ENCODE results near the gene DIAPH2. TPM values are rescaled to one million over a fixed set of nuclear protein-coding genes. Genes with fewer than 3 reads are reported as not detected.

The DIAPH2 gene
- total RNA-seq, 2 experiments from 2014 or later = 9.1 to 12.4 TPM

GRCh38 chrX:97330151-97330550 lies 645.5 kb downstream of the DIAPH2 start:
- Mint-ChIP-seq H3K4me3 (no peak overlapping the region), H3K36me3 (ENCODE audit: low read depth) (no peaks in the 10 kb centered on the region), H3K27ac (no peak overlapping the region), H3K9me3 (ENCODE audit: low read depth) (no peaks in the 10 kb centered on the region), H3K27me3 (no peaks in the 10 kb centered on the region), H3K4me1 (no peaks in the 10 kb centered on the region)
- ATAC-seq (no peak), DNase-seq (no peak)
- POLR2A ChIA-PET = no interaction called here
- CTCF ChIA-PET = interaction anchor here (0.7 kb wide), 1 partner anchor 12 kb away, joined by 4 read pairs; no protein-coding TSS in a partner anchor
- intact Hi-C loops (cut with DNase I, micrococcal nuclease) = no loop called here

DNA sequence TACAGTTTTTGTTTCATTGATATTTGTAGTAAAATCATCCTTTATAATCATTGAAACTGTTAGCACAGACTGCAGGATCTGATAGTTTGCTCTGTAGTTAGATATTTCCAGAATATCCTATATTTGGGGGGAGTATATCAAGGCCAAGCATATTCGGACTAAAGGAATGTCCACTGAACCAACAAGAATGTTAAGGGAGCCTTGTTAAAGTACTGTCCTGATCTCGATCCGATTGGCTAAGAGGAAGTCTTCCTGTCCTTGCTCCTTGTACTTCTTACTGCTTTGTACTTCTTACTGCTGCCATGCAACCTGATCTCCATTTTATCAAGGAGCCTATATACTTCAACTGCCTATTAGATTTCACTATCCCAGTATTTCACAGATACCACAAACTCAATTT lies 648.3 kb downstream of the DIAPH2 start:
- ATAC-seq = no peak
- intact Hi-C loops (cut with DNase I, micrococcal nuclease) = no loop called here
- DNase-seq = no peak
- H3K4me1 Mint-ChIP-seq = no peaks in the 10 kb centered on the region
- no peaks in the 10 kb centered on the region for H3K27me3 Mint-ChIP-seq
- POLR2A ChIA-PET = no interaction called here
- CTCF ChIA-PET = no interaction called here
- H3K36me3 Mint-ChIP-seq (ENCODE audit: low read depth) = peaks cover 1% of the 10 kb centered on the region
- no peaks in the 10 kb centered on the region for H3K9me3 Mint-ChIP-seq (ENCODE audit: low read depth)
- no peak overlapping the region for H3K4me3 Mint-ChIP-seq
- H3K27ac Mint-ChIP-seq = no peak overlapping the region

- Mint-ChIP-seq H3K27me3 (no peaks in the 10 kb centered on the region), H3K4me1 (no peaks in the 10 kb centered on the region), H3K36me3 (ENCODE audit: low read depth) (peaks cover 1% of the 10 kb centered on the region), H3K4me3 (no peak overlapping the region), H3K9me3 (ENCODE audit: low read depth) (no peaks in the 10 kb centered on the region), H3K27ac (no peak overlapping the region)
- ATAC-seq (no peak), DNase-seq (no peak)
- ChIA-PET CTCF (no interaction called here), POLR2A (no interaction called here)
- intact Hi-C loops (cut with DNase I, micrococcal nuclease) = no loop called here
Observed at GRCh38 chrX:97334850-97335249, 650.2 kb downstream of the DIAPH2 start.

- intact Hi-C loops (cut with DNase I, micrococcal nuclease) = no loop called here
- no peak for DNase-seq
- Mint-ChIP-seq H3K27me3 (no peaks in the 10 kb centered on the region), H3K27ac (no peak overlapping the region), H3K9me3 (ENCODE audit: low read depth) (no peaks in the 10 kb centered on the region), H3K4me3 (no peak overlapping the region), H3K4me1 (no peaks in the 10 kb centered on the region), H3K36me3 (ENCODE audit: low read depth) (peaks cover 2% of the 10 kb centered on the region)
- POLR2A ChIA-PET = no interaction called here
- no peak for ATAC-seq
- CTCF ChIA-PET = no interaction called here
Observed at GRCh38 chrX:97344724-97345123, 660.1 kb downstream of the DIAPH2 start.

- Mint-ChIP-seq H3K9me3 (ENCODE audit: low read depth) (no peaks in the 10 kb centered on the region), H3K4me1 (no peaks in the 10 kb centered on the region), H3K36me3 (ENCODE audit: low read depth) (no peaks in the 10 kb centered on the region), H3K4me3 (no peak overlapping the region), H3K27me3 (no peaks in the 10 kb centered on the region), H3K27ac (no peak overlapping the region)
- intact Hi-C loops (cut with DNase I, micrococcal nuclease) = no loop called here
- no peak for ATAC-seq
- POLR2A ChIA-PET = no interaction called here
- DNase-seq = no peak
- CTCF ChIA-PET = no interaction called here
Observed at GRCh38 chrX:97358941-97359340, 674.3 kb downstream of the DIAPH2 start.

DNA sequence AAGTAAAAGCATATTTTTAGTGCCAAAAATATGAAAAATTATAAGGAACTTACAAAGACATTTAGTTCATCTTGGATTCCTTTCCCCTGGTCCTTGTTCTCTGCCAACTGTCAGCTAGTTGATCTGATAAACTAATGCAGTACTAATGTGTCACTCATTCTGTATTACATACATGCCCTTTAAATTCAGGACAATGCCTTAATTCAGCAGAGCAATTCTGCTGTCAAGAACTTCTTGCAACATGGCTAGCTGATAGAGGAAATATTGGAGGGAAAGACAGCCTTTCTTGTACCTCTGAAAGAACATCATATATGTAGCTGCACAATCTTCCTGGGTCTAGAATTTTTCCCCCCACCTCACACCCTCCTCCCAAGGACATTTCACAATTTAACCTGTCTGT lies 679.2 kb downstream of the DIAPH2 start:
- no peak for DNase-seq
- no peaks in the 10 kb centered on the region for H3K9me3 Mint-ChIP-seq (ENCODE audit: low read depth)
- POLR2A ChIA-PET = no interaction called here
- H3K27me3 Mint-ChIP-seq = no peaks in the 10 kb centered on the region
- intact Hi-C loops (cut with DNase I, micrococcal nuclease) = no loop called here
- no peak for ATAC-seq
- H3K4me1 Mint-ChIP-seq = no peaks in the 10 kb centered on the region
- CTCF ChIA-PET = no interaction called here
- no peaks in the 10 kb centered on the region for H3K36me3 Mint-ChIP-seq (ENCODE audit: low read depth)
- H3K27ac Mint-ChIP-seq = no peak overlapping the region
- H3K4me3 Mint-ChIP-seq = no peak overlapping the region

DNA sequence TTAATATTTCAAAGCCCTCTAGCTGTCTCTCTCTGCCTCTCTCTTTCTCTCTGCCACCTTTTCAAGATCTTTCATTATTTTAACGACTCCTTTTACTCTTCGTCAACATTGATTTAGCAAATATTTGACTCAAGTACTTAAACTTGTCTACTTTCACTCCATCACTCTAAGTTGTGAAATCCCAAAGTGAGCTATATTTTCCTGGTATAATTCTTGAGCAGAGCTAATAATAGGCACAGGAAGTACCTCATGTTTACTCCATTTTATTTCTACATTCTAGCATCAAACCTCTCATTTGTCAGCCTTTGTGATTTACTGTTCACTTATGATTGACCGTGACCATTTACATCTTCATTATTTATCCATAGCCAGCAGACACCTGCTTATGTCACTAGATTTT lies 681.6 kb downstream of the DIAPH2 start:
- Mint-ChIP-seq H3K9me3 (ENCODE audit: low read depth) (no peaks in the 10 kb centered on the region), H3K27me3 (no peaks in the 10 kb centered on the region), H3K4me3 (no peak overlapping the region), H3K27ac (no peak overlapping the region), H3K4me1 (no peaks in the 10 kb centered on the region), H3K36me3 (ENCODE audit: low read depth) (no peaks in the 10 kb centered on the region)
- ChIA-PET CTCF (no interaction called here), POLR2A (no interaction called here)
- intact Hi-C loops (cut with DNase I, micrococcal nuclease) = no loop called here
- DNase-seq = no peak
- no peak for ATAC-seq

- ATAC-seq (no peak), DNase-seq (no peak)
- intact Hi-C loops (cut with DNase I, micrococcal nuclease) = no loop called here
- Mint-ChIP-seq H3K4me3 (no peak overlapping the region), H3K36me3 (ENCODE audit: low read depth) (no peaks in the 10 kb centered on the region), H3K9me3 (ENCODE audit: low read depth) (no peaks in the 10 kb centered on the region), H3K27me3 (no peaks in the 10 kb centered on the region), H3K27ac (no peak overlapping the region), H3K4me1 (no peaks in the 10 kb centered on the region)
- POLR2A ChIA-PET = no interaction called here
- CTCF ChIA-PET = no interaction called here
Observed at GRCh38 chrX:97367125-97367524, 682.5 kb downstream of the DIAPH2 start.

DNA sequence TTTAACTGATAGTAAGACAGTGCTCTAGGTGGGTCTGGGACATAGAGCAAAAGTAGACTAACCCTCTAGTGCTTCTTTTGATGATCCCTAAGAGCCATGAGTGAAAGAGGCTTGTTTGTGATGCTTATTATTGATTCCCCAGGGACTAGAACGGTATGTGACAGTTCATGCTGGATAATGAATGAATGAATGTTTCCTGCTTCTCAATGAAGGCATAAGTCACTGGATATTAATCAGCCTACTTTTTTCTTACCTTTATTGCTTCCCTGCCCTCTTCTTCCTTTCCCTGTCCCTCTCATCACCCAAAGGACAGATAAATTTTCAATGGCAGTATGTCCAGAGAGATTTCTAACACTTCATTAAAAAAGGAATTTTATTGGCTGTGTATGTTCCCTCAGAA lies 685.3 kb downstream of the DIAPH2 start:
- Mint-ChIP-seq H3K27me3 (no peaks in the 10 kb centered on the region), H3K4me1 (no peaks in the 10 kb centered on the region), H3K27ac (no peak overlapping the region), H3K9me3 (ENCODE audit: low read depth) (no peaks in the 10 kb centered on the region), H3K4me3 (no peak overlapping the region), H3K36me3 (ENCODE audit: low read depth) (no peaks in the 10 kb centered on the region)
- ATAC-seq = no peak
- no peak for DNase-seq
- POLR2A ChIA-PET = no interaction called here
- CTCF ChIA-PET = no interaction called here
- intact Hi-C loops (cut with DNase I, micrococcal nuclease) = no loop called here

- H3K27me3 Mint-ChIP-seq = no peaks in the 10 kb centered on the region
- H3K4me3 Mint-ChIP-seq = no peak overlapping the region
- no peaks in the 10 kb centered on the region for H3K4me1 Mint-ChIP-seq
- H3K9me3 Mint-ChIP-seq (ENCODE audit: low read depth) = no peaks in the 10 kb centered on the region
- POLR2A ChIA-PET = no interaction called here
- intact Hi-C loops (cut with DNase I, micrococcal nuclease) = no loop called here
- H3K36me3 Mint-ChIP-seq (ENCODE audit: low read depth) = no peaks in the 10 kb centered on the region
- ATAC-seq = no peak
- no peak overlapping the region for H3K27ac Mint-ChIP-seq
- no peak for DNase-seq
- CTCF ChIA-PET = no interaction called here
Observed at GRCh38 chrX:97372001-97372766, 687.5 kb downstream of the DIAPH2 start.

DNA sequence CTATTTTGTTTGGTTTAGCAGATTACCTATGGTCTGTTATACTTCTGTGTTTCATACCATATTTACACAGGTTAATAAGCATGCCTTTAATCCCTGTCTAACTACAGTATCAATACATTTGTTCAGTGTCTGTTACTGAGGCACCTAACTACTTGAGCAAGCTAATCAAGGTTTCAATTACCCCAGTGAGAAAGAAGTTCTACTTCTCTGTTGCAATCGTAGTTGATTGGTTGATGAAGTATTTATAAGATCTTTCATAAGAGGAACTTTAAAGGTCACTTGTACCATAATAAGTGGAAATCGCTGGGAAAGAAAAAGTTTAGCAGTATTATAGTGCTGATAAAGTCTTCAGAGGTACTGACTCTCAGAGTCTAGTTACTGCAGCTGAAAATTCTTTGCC lies 689.6 kb downstream of the DIAPH2 start:
- DNase-seq (no peak), ATAC-seq (no peak)
- Mint-ChIP-seq H3K9me3 (ENCODE audit: low read depth) (no peaks in the 10 kb centered on the region), H3K27ac (no peak overlapping the region), H3K4me1 (no peaks in the 10 kb centered on the region), H3K27me3 (no peaks in the 10 kb centered on the region), H3K4me3 (no peak overlapping the region), H3K36me3 (ENCODE audit: low read depth) (no peaks in the 10 kb centered on the region)
- ChIA-PET POLR2A (no interaction called here), CTCF (no interaction called here)
- intact Hi-C loops (cut with DNase I, micrococcal nuclease) = no loop called here

- Mint-ChIP-seq H3K4me1 (no peaks in the 10 kb centered on the region), H3K27me3 (no peaks in the 10 kb centered on the region), H3K9me3 (ENCODE audit: low read depth) (no peaks in the 10 kb centered on the region), H3K4me3 (no peak overlapping the region), H3K36me3 (ENCODE audit: low read depth) (peaks cover 2% of the 10 kb centered on the region), H3K27ac (no peak overlapping the region)
- ATAC-seq = no peak
- CTCF ChIA-PET = no interaction called here
- intact Hi-C loops (cut with DNase I, micrococcal nuclease) = no loop called here
- POLR2A ChIA-PET = no interaction called here
- DNase-seq = no peak
Observed at GRCh38 chrX:97380200-97380599, 695.6 kb downstream of the DIAPH2 start.

DNA sequence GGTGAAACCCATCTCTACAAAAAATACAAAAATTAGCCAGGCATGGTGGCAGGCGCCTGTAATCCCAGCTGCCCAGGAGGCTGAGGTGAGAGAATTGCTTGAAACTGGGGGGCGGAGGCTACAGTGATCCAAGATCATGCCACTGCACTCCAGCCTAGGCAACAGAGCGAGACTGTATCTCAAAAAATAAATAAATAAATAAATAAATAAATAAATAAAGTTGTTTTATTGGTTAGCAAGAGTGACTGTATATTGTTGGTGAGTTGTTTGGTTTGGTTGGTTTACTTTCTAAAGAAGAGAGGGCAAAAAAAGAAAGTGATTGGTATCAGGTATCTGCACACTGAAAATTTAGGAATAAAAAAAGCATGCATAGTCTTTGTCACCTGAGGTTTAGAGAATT lies 700.0 kb downstream of the DIAPH2 start:
- DNase-seq (no peak), ATAC-seq (no peak)
- H3K27ac Mint-ChIP-seq = no peak overlapping the region
- peaks cover 5% of the 10 kb centered on the region for H3K36me3 Mint-ChIP-seq (ENCODE audit: low read depth)
- ChIA-PET POLR2A (no interaction called here), CTCF (no interaction called here)
- intact Hi-C loops (cut with DNase I, micrococcal nuclease) = no loop called here
- no peak overlapping the region for H3K4me3 Mint-ChIP-seq
- no peaks in the 10 kb centered on the region for H3K9me3 Mint-ChIP-seq (ENCODE audit: low read depth)
- H3K27me3 Mint-ChIP-seq = no peaks in the 10 kb centered on the region
- H3K4me1 Mint-ChIP-seq = peaks cover 4% of the 10 kb centered on the region
